Suprapubic skin (tissue), 4 donors: ENCODE measurements around the gene ACSM3.

ENCODE experiments used
- CTCF ChIP-seq, 2 donors: fragments of 200-600 bp in 1 of 2; fragments of 450-650 bp in 1 of 2; sonication (generic) in 1 of 2; IDR thresholded peaks; one replicate each; pipeline ENCODE4 v1.5.1; 2016 to 2019; ENCODE audit warnings: antibody characterized with exemption in 2 of 2, mild to moderate bottlenecking in 1 of 2, moderate library complexity in 1 of 2
- POLR2A ChIP-seq, 2 donors: fragments of 450-650 bp; IDR thresholded peaks; one replicate each; pipeline ENCODE4 v1.6.1; 2017; ENCODE audit warnings: antibody characterized with exemption in 2 of 2, mild to moderate bottlenecking in 2 of 2, moderate library complexity in 2 of 2
- POLR2AphosphoS5 ChIP-seq, 3 donors: sonication (generic); formaldehyde crosslinking; IDR thresholded peaks; one replicate each; pipeline ENCODE4 v1.6.1; 2017; ENCODE audit warnings: antibody characterized with exemption in 3 of 3

DNA sequence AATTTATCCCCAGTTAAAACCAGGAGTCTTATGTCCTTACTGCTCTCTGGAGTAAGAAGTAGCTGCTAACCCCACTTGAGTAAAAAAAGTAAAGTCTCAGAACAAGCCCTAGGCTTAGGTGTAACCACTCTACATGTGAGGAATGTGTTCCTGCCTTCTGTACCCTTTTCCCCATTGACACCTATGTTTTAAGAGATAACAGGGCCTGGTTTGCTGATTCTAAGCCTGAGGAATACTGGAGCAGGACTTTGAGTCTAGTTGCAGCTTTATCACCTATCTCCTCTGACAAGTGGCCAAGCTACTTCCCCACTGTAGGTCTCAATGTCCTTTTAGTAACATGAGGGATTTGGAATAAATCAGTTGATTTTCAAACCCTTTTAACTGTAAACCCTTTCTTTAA is 82.7 kb downstream of the ACSM3 start:
- no peak for TF ChIP-seq POLR2A (IDR thresholded peaks at IDR 0.05)
- TF ChIP-seq CTCF (IDR thresholded peaks at IDR 0.05), result no peak
- TF ChIP-seq POLR2AphosphoS5 (IDR thresholded peaks at IDR 0.05), result no peak
